T-helper 2 cell treated with Interferon-gamma antibody and Interleukin-4, amounts not matched to agents 5 μg/mL and 100 μg/mL, for 36 hours (primary cell): Measurements from ENCODE around the gene BABAM2.

Experiments
- DNase-seq: peaks from one replicate; pipeline ENCODE4 v3.0.0; 2021; ENCODE audit warnings: low spot score
- H3K27ac Mint-ChIP-seq: one replicate; pipeline ENCODE4 v1.8.0; 2021; ENCODE audit warnings: mild to moderate bottlenecking, mixed read lengths
- H3K27me3 Mint-ChIP-seq: one replicate; pipeline ENCODE4 v1.8.0; 2021; ENCODE audit warnings: low read depth, mixed read lengths
- H3K36me3 Mint-ChIP-seq: one replicate; pipeline ENCODE4 v1.8.0; 2021; ENCODE audit warnings: low read depth, mixed read lengths
- H3K4me1 Mint-ChIP-seq: one replicate; pipeline ENCODE4 v1.8.0; 2021; ENCODE audit warnings: low read depth, mixed read lengths
- H3K4me3 Mint-ChIP-seq: one replicate; pipeline ENCODE4 v1.8.0; 2022; ENCODE audit warnings: mild to moderate bottlenecking, moderate library complexity, mixed read lengths
- H3K9me3 Mint-ChIP-seq: one replicate; pipeline ENCODE4 v1.8.0; 2021; ENCODE audit warnings: mixed read lengths

Gene BABAM2

GRCh38 chr2:28277466-28277865, 386.9 kb downstream of the BABAM2 start:
- no peaks in the 10 kb centered on the region for H3K9me3 Mint-ChIP-seq
- DNase-seq = no peak
- peaks cover 30% of the 10 kb centered on the region for H3K4me1 Mint-ChIP-seq
- H3K36me3 Mint-ChIP-seq = peaks cover 3% of the 10 kb centered on the region
- H3K27ac Mint-ChIP-seq = no peak overlapping the region
- H3K4me3 Mint-ChIP-seq = no peak overlapping the region
- H3K27me3 Mint-ChIP-seq = no peaks in the 10 kb centered on the region

- no peaks in the 10 kb centered on the region for H3K36me3 Mint-ChIP-seq
- H3K27ac Mint-ChIP-seq = no peak overlapping the region
- no peaks in the 10 kb centered on the region for H3K27me3 Mint-ChIP-seq
- H3K9me3 Mint-ChIP-seq = no peaks in the 10 kb centered on the region
- no peak overlapping the region for H3K4me3 Mint-ChIP-seq
- no peak for DNase-seq
- H3K4me1 Mint-ChIP-seq = peaks cover 27% of the 10 kb centered on the region
These were observed 388.8 kb downstream of the BABAM2 start for GRCh38 chr2:28279371-28279770.

GRCh38 chr2:28280619-28281018, 390.1 kb downstream of the BABAM2 start:
- H3K36me3 Mint-ChIP-seq = no peaks in the 10 kb centered on the region
- no peaks in the 10 kb centered on the region for H3K9me3 Mint-ChIP-seq
- DNase-seq = no peak
- H3K4me3 Mint-ChIP-seq = no peak overlapping the region
- no peaks in the 10 kb centered on the region for H3K27me3 Mint-ChIP-seq
- H3K27ac Mint-ChIP-seq = no peak overlapping the region
- H3K4me1 Mint-ChIP-seq = peaks cover 16% of the 10 kb centered on the region

GRCh38 chr2:28281739-28282138, 391.2 kb downstream of the BABAM2 start:
- Mint-ChIP-seq H3K27me3 (no peaks in the 10 kb centered on the region), H3K4me3 (no peak overlapping the region), H3K4me1 (peaks cover 5% of the 10 kb centered on the region), H3K36me3 (no peaks in the 10 kb centered on the region), H3K9me3 (no peaks in the 10 kb centered on the region), H3K27ac (no peak overlapping the region)
- no peak for DNase-seq

- Mint-ChIP-seq H3K9me3 (no peaks in the 10 kb centered on the region), H3K27ac (no peak overlapping the region), H3K36me3 (no peaks in the 10 kb centered on the region), H3K4me3 (no peak overlapping the region), H3K4me1 (peaks cover 3% of the 10 kb centered on the region), H3K27me3 (no peaks in the 10 kb centered on the region)
- DNase-seq = no peak
These were observed 391.7 kb downstream of the BABAM2 start for GRCh38 chr2:28282248-28282647.

- no peak overlapping the region for H3K27ac Mint-ChIP-seq
- no peak for DNase-seq
- no peak overlapping the region for H3K4me3 Mint-ChIP-seq
- no peaks in the 10 kb centered on the region for H3K9me3 Mint-ChIP-seq
- H3K27me3 Mint-ChIP-seq = no peaks in the 10 kb centered on the region
- H3K36me3 Mint-ChIP-seq = peaks cover 2% of the 10 kb centered on the region
- H3K4me1 Mint-ChIP-seq = peaks cover 3% of the 10 kb centered on the region
These were observed 392.5 kb downstream of the BABAM2 start for GRCh38 chr2:28282861-28283646.

- Mint-ChIP-seq H3K27me3 (no peaks in the 10 kb centered on the region), H3K27ac (no peak overlapping the region), H3K4me1 (peaks cover 3% of the 10 kb centered on the region), H3K36me3 (peaks cover 4% of the 10 kb centered on the region), H3K4me3 (no peak overlapping the region), H3K9me3 (no peaks in the 10 kb centered on the region)
- DNase-seq = no peak
These were observed 393.3 kb downstream of the BABAM2 start for GRCh38 chr2:28283861-28284260.

GRCh38 chr2:28286678-28287077, 396.1 kb downstream of the BABAM2 start:
- H3K27me3 Mint-ChIP-seq = no peaks in the 10 kb centered on the region
- H3K9me3 Mint-ChIP-seq = no peaks in the 10 kb centered on the region
- DNase-seq = no peak
- H3K4me3 Mint-ChIP-seq = no peak overlapping the region
- peaks cover 3% of the 10 kb centered on the region for H3K4me1 Mint-ChIP-seq
- peaks cover 5% of the 10 kb centered on the region for H3K36me3 Mint-ChIP-seq
- no peak overlapping the region for H3K27ac Mint-ChIP-seq

GRCh38 chr2:28287256-28287915, 396.9 kb downstream of the BABAM2 start:
- Mint-ChIP-seq H3K36me3 (peaks cover 5% of the 10 kb centered on the region), H3K27ac (peak overlapping the region; percentile 27), H3K9me3 (no peaks in the 10 kb centered on the region), H3K27me3 (no peaks in the 10 kb centered on the region), H3K4me1 (peaks cover 3% of the 10 kb centered on the region), H3K4me3 (no peak overlapping the region)
- DNase-seq = no peak

GRCh38 chr2:28288620-28289019, 398.1 kb downstream of the BABAM2 start:
- Mint-ChIP-seq H3K4me3 (no peak overlapping the region), H3K27ac (no peak overlapping the region), H3K27me3 (no peaks in the 10 kb centered on the region), H3K36me3 (peaks cover 5% of the 10 kb centered on the region), H3K9me3 (no peaks in the 10 kb centered on the region), H3K4me1 (peaks cover 3% of the 10 kb centered on the region)
- DNase-seq = no peak

- no peak overlapping the region for H3K27ac Mint-ChIP-seq
- H3K9me3 Mint-ChIP-seq = no peaks in the 10 kb centered on the region
- no peak for DNase-seq
- H3K4me3 Mint-ChIP-seq = no peak overlapping the region
- peaks cover 5% of the 10 kb centered on the region for H3K36me3 Mint-ChIP-seq
- H3K27me3 Mint-ChIP-seq = no peaks in the 10 kb centered on the region
- H3K4me1 Mint-ChIP-seq = no peaks in the 10 kb centered on the region
These were observed 401.4 kb downstream of the BABAM2 start for GRCh38 chr2:28291811-28292440.

- Mint-ChIP-seq H3K27me3 (no peaks in the 10 kb centered on the region), H3K9me3 (no peaks in the 10 kb centered on the region), H3K4me1 (no peaks in the 10 kb centered on the region), H3K36me3 (peaks cover 5% of the 10 kb centered on the region), H3K4me3 (no peak overlapping the region), H3K27ac (no peak overlapping the region)
- DNase-seq = no peak
These were observed 402.0 kb downstream of the BABAM2 start for GRCh38 chr2:28292491-28292890.

GRCh38 chr2:28293416-28293815, 402.9 kb downstream of the BABAM2 start:
- Mint-ChIP-seq H3K4me1 (no peaks in the 10 kb centered on the region), H3K4me3 (no peak overlapping the region), H3K27ac (no peak overlapping the region), H3K9me3 (no peaks in the 10 kb centered on the region), H3K27me3 (no peaks in the 10 kb centered on the region), H3K36me3 (peaks cover 4% of the 10 kb centered on the region)
- no peak for DNase-seq

GRCh38 chr2:28294451-28294850, 403.9 kb downstream of the BABAM2 start:
- Mint-ChIP-seq H3K4me1 (no peaks in the 10 kb centered on the region), H3K9me3 (no peaks in the 10 kb centered on the region), H3K4me3 (no peak overlapping the region), H3K27ac (no peak overlapping the region), H3K27me3 (no peaks in the 10 kb centered on the region), H3K36me3 (no peaks in the 10 kb centered on the region)
- no peak for DNase-seq
